HG03066 (cell line): ENCODE data around the gene ISCU.

Experiments
- ATAC-seq: cut with Tn5 transposase; IDR thresholded peaks from one replicate; pipeline ENCODE4 v1.9.1; 2021; ENCODE audit warnings: low read depth; ENCODE audit not compliant: unreplicated experiment

The ISCU gene

GRCh38 chr12:108562348-108563135 lies at the start of gene ISCU:
Gene ISCU, plus strand, starts transcription at chr12:108562596. Its CDS starts 27 bp downstream, at chr12:108562623.
- ATAC-seq: peak; percentile 47

GRCh38 chr12:108514468-108514972 lies 47.9 kb upstream of the ISCU start:
- ATAC-seq: peak; percentile 3

- peak; percentile 74 for ATAC-seq
These were observed 47.2 kb upstream of the ISCU start, which contains the start of gene FICD for GRCh38 chr12:108514973-108515814. Gene FICD, plus strand, starts transcription at chr12:108515277. Its CDS starts 1,696 bp downstream, at chr12:108516973.

DNA sequence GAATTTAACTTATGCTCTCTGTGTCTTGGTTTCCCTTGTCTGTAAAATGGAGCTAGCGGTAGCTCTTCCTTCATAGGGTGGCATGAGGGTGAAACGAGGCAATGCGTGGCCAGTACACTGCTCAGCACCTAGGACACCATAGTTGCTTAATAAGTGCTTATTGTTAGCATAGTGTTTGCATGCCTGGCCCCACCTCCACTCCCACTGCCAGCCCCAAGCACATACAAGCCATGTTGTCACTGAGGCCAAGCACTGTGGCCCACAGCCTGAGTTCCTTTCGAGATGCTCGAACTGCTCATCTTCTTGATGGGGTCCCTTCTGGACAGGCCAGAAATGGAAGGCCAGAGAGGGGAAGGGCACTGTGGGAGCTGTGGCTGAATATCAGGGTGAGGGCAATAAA lies 46.5 kb upstream of the ISCU start:
- no peak for ATAC-seq

GRCh38 chr12:108516511-108517275 lies 45.7 kb upstream of the ISCU start:
- no peak for ATAC-seq

- no peak for ATAC-seq
These were observed 44.9 kb upstream of the ISCU start for GRCh38 chr12:108517288-108518100.

GRCh38 chr12:108518101-108518715 lies 44.2 kb upstream of the ISCU start:
- ATAC-seq: no peak

- ATAC-seq: no peak
These were observed 43.5 kb upstream of the ISCU start for GRCh38 chr12:108518716-108519496.

DNA sequence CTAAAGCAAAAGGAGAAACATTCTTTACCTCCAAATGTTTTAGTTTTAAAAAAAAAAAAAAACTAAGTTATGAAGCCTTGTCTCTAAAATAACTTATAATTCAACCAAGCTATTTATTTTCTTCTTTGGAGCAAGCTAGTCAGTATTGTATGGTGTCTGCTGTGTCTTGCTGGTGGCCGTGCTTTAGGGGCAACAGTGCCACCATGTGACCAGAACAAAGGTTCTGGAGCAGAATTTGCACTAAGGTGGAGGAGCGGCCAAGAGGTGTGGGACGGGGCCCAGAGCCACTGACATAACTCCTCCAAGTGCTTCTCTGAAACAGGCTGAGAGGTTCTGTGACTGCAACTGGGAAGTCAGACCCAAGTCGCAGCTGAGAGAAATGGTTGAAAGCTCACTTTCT lies 42.8 kb upstream of the ISCU start:
- ATAC-seq: no peak

- ATAC-seq: no peak
These were observed 39.0 kb upstream of the ISCU start for GRCh38 chr12:108523365-108523764.

DNA sequence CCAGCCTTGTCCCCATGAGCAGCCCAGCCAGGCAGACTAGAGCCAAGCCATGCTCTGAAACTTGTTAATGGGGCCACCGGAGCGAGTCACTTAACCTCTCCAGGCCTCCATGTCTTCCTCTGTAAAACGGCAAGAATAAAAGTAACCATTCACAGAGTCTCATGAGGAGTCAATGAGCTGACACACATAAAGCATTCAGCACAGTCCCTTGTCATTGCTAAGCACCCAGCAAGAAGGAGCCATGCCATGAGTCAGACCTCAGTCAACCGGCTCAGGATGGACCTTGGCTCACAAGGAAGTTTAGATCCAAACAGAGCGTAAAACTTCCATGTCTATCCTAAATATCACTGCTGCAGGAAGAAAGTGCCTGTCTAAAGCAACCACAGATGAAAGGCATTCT lies 36.7 kb upstream of the ISCU start:
- ATAC-seq: no peak

DNA sequence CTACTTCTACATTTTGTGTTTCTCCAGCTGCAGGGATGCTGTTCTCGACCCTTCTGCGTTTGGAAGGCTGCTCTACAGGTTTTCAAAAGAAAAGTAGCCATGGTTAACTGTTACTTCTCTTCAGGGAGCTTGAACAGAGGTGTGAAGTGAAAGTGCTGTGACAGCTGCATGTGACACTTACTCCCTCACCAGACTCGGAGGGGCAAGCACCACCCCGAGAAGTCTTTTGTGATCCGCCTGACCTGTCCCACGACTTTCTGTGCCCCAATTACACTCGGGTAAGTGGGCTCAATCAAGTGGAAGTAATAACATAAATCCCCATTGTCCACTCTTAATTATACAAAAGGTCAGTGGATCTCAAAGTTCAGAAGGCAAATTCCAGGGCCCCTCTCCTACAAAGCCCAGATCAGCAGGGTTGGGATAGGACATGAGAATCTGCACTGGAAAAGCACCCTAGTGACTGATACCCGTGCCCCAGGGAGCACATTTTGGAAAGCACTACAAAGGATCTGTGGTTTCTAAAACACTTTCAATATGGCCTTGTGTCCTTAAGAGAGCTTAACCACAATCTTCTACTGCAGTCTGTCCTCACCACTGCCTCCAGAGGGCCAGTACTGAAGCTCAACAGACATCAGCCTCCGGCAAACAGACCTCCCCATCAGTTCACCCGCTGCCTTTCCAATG lies 35.8 kb upstream of the ISCU start:
- no peak for ATAC-seq

DNA sequence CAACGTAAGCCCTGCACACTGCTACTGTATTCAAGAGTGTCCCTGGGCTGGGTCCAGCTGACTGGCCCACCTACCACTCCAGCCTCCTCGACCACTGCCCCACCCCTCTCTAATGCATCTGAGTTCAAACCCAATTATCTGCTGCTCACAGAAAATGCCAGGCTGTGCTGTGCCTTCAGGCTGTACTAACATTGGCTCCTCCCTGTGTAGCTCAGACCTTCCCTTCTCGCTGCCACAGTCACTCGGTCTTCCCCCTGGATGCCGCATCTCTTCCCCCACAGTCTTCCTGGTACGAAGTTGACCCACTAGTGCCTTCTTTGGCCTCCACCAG lies 35.3 kb upstream of the ISCU start:
- no peak for ATAC-seq

GRCh38 chr12:108530161-108530560 lies 32.2 kb upstream of the ISCU start:
- no peak for ATAC-seq

- ATAC-seq: no peak
These were observed 30.2 kb upstream of the ISCU start for GRCh38 chr12:108531929-108532848.

GRCh38 chr12:108538146-108538545 lies 24.2 kb upstream of the ISCU start:
- ATAC-seq: no peak

DNA sequence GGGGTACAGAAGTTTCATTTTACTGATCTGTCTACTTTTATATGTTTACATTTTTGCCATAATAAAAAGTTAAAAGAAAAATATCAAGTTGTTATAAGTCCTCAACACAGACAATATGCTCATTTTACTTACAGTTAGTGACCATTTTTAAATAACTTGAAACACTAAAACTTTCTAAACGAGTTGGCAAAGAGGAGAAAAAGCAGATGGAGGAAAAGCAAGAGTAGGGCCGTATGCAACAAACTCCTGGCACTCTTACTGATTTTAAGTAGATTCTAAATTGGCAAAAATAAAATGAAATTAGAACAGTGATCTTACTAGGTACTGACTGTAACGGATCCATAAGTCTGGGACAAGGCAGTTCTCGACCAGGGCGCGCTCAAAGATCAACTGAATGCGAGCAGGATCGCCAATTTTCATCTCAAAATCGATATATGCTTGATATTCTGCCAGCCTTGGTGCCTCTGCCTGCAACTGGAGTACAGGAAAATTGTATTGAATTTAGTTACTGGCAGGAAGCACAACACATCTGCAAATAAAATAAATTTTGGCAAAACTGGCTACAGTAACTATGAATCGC lies 23.7 kb upstream of the ISCU start:
- ATAC-seq: no peak
